T-cell (primary cell): ENCODE results near the gene TSPAN9. TPM values are rescaled to one million over a fixed set of nuclear protein-coding genes. Genes with fewer than 3 reads are reported as not detected.

Experiments used
- ATAC-seq, 4 experiments: fragments of 200-7000 bp in 3 of 4; fragments of 150-1000 bp in 1 of 4; cut with Tn5 transposase; replicated peaks in 1 of 4; 1 replicate in 3 of 4; 2 replicates in 1 of 4; pipeline ENCODE4 v1.10.0; 2021; ENCODE audit warnings: moderate library complexity in 3 of 4, mild to moderate bottlenecking in 2 of 4, moderate number of reproducible peaks in 1 of 4
- CTCF ChIA-PET, 2 donors: fragments of 300-600 bp; sonication (Branson Sonifier 250); formaldehyde crosslinking; loops; one replicate each; lab custom pipeline; 2022; ENCODE audit warnings: antibody characterized with exemption in 2 of 2; lab: Charles Lee
- POLR2A ChIA-PET, 2 donors: fragments of 300-600 bp; sonication (Branson Sonifier 250); formaldehyde crosslinking; loops; one replicate each; lab custom pipeline; 2022; ENCODE audit warnings: antibody characterized with exemption in 2 of 2; lab: Charles Lee
- DNase-seq, 35 experiments: peaks; one replicate each; pipeline versions ENCODE4 v3.0.0 to v3.0.0-alpha.2; 2013 to 2023
- H3K27ac ChIP-seq: one replicate; pipeline ENCODE4 v1.5.1; 2013; ENCODE audit warnings: low read length
- H3K27me3 ChIP-seq, 2 experiments: replicated peaks in 1 of 2; 1 replicate in 1 of 2; 2 replicates in 1 of 2; pipeline versions ENCODE4 v1.6.1 to v1.7.0; 2013; ENCODE audit warnings: low read length in 1 of 2, mixed read lengths in 1 of 2; ENCODE audit not compliant: control insufficient read depth in 2 of 2, insufficient read depth in 2 of 2; ENCODE audit errors: extremely low read depth in 1 of 2
- H3K36me3 ChIP-seq, 2 donors: 1 replicate in 1 of 2; 2 replicates in 1 of 2; pipeline versions ENCODE4 v1.6.1 to v1.7.0; 2013; ENCODE audit warnings: low read length in 1 of 2; ENCODE audit not compliant: control insufficient read depth in 2 of 2, insufficient read depth in 1 of 2; ENCODE audit errors: extremely low read depth in 1 of 2
- H3K4me1 ChIP-seq, 2 experiments: 1 replicate in 1 of 2; 2 replicates in 1 of 2; pipeline versions ENCODE4 v1.6.1 to v1.7.0; 2013; ENCODE audit warnings: low read length in 2 of 2, mixed read lengths in 1 of 2; ENCODE audit not compliant: insufficient read depth in 2 of 2, control insufficient read depth in 1 of 2; ENCODE audit errors: extremely low read depth in 1 of 2
- H3K4me3 ChIP-seq, 2 donors: 1 replicate in 1 of 2; 2 replicates in 1 of 2; pipeline versions ENCODE4 v1.5.1 to v1.7.0; 2013; ENCODE audit warnings: mild to moderate bottlenecking in 2 of 2, low read length in 1 of 2, moderate library complexity in 1 of 2; ENCODE audit not compliant: control insufficient read depth in 1 of 2; ENCODE audit errors: extremely low read depth in 1 of 2
- H3K9me3 ChIP-seq: 2 replicates; pipeline ENCODE4 v1.7.0; 2013
- H3K27ac Mint-ChIP-seq, 2 donors: one replicate each; pipeline ENCODE4 v1.8.0; 2020 to 2021; ENCODE audit warnings: mild to moderate bottlenecking in 2 of 2, mixed read lengths in 2 of 2
- H3K27me3 Mint-ChIP-seq, 2 donors: one replicate each; pipeline ENCODE4 v1.8.0; 2021 to 2022; ENCODE audit warnings: mixed read lengths in 2 of 2
- H3K36me3 Mint-ChIP-seq: one replicate; pipeline ENCODE4 v1.8.0; 2021; ENCODE audit warnings: mixed read lengths
- H3K4me1 Mint-ChIP-seq, 3 donors: one replicate each; pipeline ENCODE4 v1.8.0; 2020 to 2022; ENCODE audit warnings: mixed read lengths in 3 of 3, mild to moderate bottlenecking in 1 of 3
- H3K4me3 Mint-ChIP-seq, 3 donors: one replicate each; pipeline ENCODE4 v1.8.0; 2020 to 2022; ENCODE audit warnings: mild to moderate bottlenecking in 3 of 3, mixed read lengths in 3 of 3, moderate library complexity in 3 of 3
- H3K9me3 Mint-ChIP-seq, 3 donors: one replicate each; pipeline ENCODE4 v1.8.0; 2020 to 2022; ENCODE audit warnings: mixed read lengths in 3 of 3
- WGBS: methylation state at CpG from one replicate; pipeline ENCODE4 v1.1.5; 2013; ENCODE audit warnings: missing lambda C conversion rate; ENCODE audit not compliant: insufficient coverage; 5-methylcytosine and 5-hydroxymethylcytosine counted together
- total RNA-seq, 35 experiments: library from RNA in 6 of 35; stranded (reverse) in 6 of 35; fragments of 120-200 nt in 1 of 35; gene quantifications; one replicate each; pipeline versions ENCODE4 v1.2.1 to v1.2.4 and lab custom pipeline; 2013 to 2026

Gene TSPAN9
- total RNA-seq, 5 donors from 2014 or later (not counting 1 experiment from before 2014, with no cell fraction given): 0.56 to 1.1 (median 0.70) TPM

DNA sequence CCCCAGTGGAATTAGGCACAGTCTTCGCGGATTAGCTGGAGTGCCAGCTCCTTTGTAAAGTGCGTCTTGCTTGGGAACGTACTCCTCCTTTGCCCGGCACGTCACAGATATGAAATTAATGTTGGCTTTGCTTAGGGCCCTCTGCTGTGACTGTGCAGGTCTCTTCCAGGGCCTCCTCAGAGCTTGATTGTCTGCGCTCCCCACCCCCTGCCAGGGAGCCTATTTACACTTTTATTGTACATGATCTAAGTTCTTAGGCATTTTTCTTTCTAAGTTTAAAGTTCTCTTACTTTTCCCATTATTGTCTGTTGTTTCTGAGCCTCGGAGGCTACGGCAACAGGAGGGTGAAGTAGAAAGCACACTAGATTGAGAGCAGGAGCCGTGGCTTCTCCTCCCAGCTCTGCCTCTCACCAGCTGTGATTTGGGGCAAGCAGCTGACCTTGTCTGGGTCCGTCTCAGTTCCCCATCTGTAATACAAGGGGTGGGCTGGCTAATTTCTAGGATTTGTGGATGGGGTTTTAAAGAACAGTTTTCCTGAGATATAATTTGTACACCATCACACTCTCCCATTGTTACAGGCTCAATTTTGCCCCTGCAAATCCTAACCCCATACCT is 81.8 kb downstream of the TSPAN9 start:
- Mint-ChIP-seq H3K27ac (no peak overlapping the region), H3K36me3 (no peaks in the 10 kb centered on the region), H3K27me3 (peaks cover 0 to 2% of the 10 kb centered on the region in 2 donors), H3K4me1 (no peaks in the 10 kb centered on the region), H3K4me3 (no peak overlapping the region), H3K9me3 (no peaks in the 10 kb centered on the region)
- no peaks in the 10 kb centered on the region for H3K4me1 ChIP-seq
- H3K36me3 ChIP-seq: no peaks in the 10 kb centered on the region
- POLR2A ChIA-PET: no interaction called here
- H3K9me3 ChIP-seq: no peaks in the 10 kb centered on the region
- no peak overlapping the region for H3K4me3 ChIP-seq
- H3K27ac ChIP-seq: no peak overlapping the region
- H3K27me3 ChIP-seq: peaks cover 2 to 17% of the 10 kb centered on the region in 2 experiments
- DNase-seq (no peak), ATAC-seq (no peak)
- CTCF ChIA-PET: interaction anchor here in 1 of 2 donors (0.5 to 0.8 kb wide), 2 partner anchors 56 to 141 kb away, joined by 3 read pairs; no protein-coding TSS in a partner anchor
- WGBS: 89% methylated on average over 6 of the region's 11 CpGs

DNA sequence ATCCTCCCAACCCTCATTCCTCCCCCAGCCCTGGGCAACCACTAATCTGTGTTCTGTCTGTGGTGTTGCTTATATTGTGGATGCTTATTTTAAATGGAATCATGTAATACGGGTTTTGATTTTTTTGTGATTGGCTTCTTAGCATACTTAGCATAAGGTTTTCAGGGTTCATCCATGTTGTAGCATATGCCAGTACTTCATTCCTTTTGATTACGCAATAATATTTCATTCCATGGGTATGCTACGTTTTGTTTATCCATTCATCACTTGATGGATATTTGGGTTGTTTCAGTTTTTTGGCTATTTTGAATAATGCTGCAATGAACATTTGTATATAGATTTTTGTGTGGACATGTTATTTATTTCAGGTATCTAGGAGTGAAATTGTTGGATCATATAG is 82.9 kb downstream of the TSPAN9 start:
- no peak overlapping the region for H3K4me3 ChIP-seq
- CTCF ChIA-PET: no interaction called here
- no peak overlapping the region for H3K27ac ChIP-seq
- Mint-ChIP-seq H3K36me3 (no peaks in the 10 kb centered on the region), H3K27me3 (peaks cover 0 to 2% of the 10 kb centered on the region in 2 donors), H3K4me3 (no peak overlapping the region), H3K4me1 (no peaks in the 10 kb centered on the region), H3K27ac (no peak overlapping the region), H3K9me3 (no peaks in the 10 kb centered on the region)
- no peak for DNase-seq
- ATAC-seq: no peak
- peaks cover 2 to 23% of the 10 kb centered on the region in 2 experiments for H3K27me3 ChIP-seq
- H3K36me3 ChIP-seq: no peaks in the 10 kb centered on the region
- POLR2A ChIA-PET: no interaction called here
- no CpG with 5 or more reads among the region's 3 CpGs for WGBS
- no peaks in the 10 kb centered on the region for H3K4me1 ChIP-seq
- no peaks in the 10 kb centered on the region for H3K9me3 ChIP-seq

DNA sequence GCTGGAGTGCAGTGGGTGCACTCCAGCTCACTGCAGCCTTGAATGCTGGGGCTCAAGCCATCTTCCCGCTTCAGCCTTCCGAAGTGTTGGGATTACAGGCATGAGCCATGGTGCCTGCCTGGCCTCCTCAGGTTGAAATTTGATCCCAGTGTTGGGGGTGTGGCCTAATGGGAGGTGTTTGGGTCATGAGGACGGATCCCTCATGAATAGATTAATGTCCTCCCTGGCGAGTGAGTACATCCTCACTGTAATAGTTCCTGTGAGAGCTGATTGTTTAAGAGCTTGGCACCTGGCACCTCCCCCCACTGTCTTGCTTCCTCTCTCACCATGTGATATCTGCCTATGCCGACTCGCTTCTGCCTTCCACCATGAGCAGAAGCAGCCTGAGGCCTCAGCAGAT is 84.7 kb downstream of the TSPAN9 start:
- no peak overlapping the region for H3K27ac Mint-ChIP-seq
- H3K36me3 ChIP-seq: no peaks in the 10 kb centered on the region
- no peak overlapping the region for H3K27ac ChIP-seq
- no peaks in the 10 kb centered on the region for H3K36me3 Mint-ChIP-seq
- no peak for DNase-seq
- ChIA-PET POLR2A (no interaction called here), CTCF (no interaction called here)
- H3K4me1 Mint-ChIP-seq: no peaks in the 10 kb centered on the region
- H3K4me3 ChIP-seq: no peak overlapping the region
- no peak overlapping the region for H3K4me3 Mint-ChIP-seq
- no peaks in the 10 kb centered on the region for H3K9me3 ChIP-seq
- no peak for ATAC-seq
- peaks cover 2 to 19% of the 10 kb centered on the region in 2 experiments for H3K27me3 ChIP-seq
- H3K9me3 Mint-ChIP-seq: no peaks in the 10 kb centered on the region
- no peaks in the 10 kb centered on the region for H3K27me3 Mint-ChIP-seq
- WGBS: 88% methylated on average over 4 of the region's 6 CpGs
- H3K4me1 ChIP-seq: no peaks in the 10 kb centered on the region

DNA sequence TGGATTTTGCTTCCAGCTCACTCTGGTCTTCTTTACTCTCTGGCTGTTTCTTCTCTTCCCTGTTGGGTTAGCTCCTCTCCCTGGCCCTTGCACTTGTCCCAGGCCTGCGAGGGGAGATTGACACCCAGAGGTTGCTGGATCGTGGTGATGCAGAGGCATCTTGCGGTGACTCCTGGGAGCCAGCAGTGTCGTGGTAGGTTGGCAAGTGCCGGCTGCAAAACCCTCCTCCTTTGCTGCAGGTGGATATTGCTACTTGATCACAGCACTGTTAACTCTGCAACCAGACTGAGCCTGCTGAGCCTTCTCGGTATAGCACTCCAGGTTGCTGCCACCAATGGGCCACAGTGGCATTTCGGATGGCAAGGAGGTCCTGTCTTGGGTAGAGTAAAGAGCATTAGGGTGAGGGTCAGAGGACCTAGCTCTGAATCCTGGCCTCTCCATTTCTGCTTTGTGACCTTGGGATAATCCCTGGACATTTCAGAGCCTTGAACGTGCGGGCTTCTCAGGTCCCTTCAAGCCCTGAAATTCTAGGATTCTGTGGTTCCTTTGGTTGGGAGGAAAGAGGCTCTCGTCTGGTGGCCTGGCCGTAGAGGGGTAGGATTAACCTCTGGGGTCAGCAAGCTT is 87.4 kb downstream of the TSPAN9 start:
- 73% methylated on average over 10 of the region's 11 CpGs for WGBS
- peaks cover 4 to 7% of the 10 kb centered on the region in 2 donors for H3K27me3 Mint-ChIP-seq
- no peak overlapping the region for H3K4me3 ChIP-seq
- H3K4me1 ChIP-seq: no peaks in the 10 kb centered on the region
- ATAC-seq: no peak
- DNase-seq: no peak
- no peak overlapping the region for H3K27ac Mint-ChIP-seq
- ChIA-PET POLR2A (no interaction called here), CTCF (interaction anchor here in 1 of 2 donors (0.5 kb wide), 1 partner anchor 141 kb away, joined by 8 read pairs; no protein-coding TSS in a partner anchor)
- H3K27me3 ChIP-seq: peaks cover 2 to 28% of the 10 kb centered on the region in 2 experiments
- H3K27ac ChIP-seq: no peak overlapping the region
- H3K36me3 Mint-ChIP-seq: no peaks in the 10 kb centered on the region
- no peak overlapping the region for H3K4me3 Mint-ChIP-seq
- H3K4me1 Mint-ChIP-seq: peaks cover 0 to 7% (median 1%) of the 10 kb centered on the region in 3 donors
- H3K9me3 Mint-ChIP-seq: no peaks in the 10 kb centered on the region
- no peaks in the 10 kb centered on the region for H3K9me3 ChIP-seq
- no peaks in the 10 kb centered on the region for H3K36me3 ChIP-seq

DNA sequence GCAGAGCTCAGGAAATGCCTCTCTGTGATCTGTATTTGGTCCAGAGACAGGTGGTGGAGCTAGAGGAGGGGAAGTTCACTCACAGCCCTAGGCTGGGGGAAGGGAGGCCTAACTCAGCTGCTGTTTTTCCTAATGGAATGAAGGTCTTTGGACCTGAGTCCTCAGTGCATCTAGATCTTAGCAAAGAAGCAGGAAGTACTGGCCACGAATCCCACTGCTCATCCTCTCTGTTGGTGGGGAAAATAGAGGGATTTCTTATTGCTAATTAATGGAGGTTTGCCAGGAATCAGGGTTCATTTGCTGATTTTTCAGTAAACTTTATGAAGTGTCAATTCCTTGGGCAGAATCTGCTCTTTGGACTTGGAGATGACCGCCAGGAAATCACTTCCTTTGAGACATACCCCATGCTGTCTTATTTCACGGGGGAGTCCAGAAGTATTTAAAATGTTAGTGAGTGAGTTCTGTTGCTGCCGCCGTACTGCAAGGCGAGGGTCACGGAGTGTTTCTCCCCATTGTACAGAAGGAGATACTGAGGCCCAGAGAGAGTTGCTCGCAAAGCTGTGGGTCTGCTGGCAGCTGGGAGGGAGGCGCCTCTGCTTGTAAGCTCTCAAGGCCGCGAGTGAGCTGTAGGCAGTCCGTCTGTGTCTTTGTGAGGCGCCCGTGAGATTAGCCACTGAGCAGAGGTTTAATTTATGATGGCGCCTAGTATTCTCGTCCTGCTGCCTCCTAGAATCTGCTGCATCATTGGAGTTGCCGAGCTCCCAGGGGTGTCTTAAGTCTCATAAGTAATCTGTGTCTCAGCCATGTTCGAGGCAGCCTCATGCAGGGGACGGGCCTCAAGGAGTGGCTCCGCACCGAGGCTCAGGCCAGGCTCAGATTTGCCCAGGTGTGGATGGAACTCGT is 88.2 kb downstream of the TSPAN9 start:
- H3K4me3 ChIP-seq: no peak overlapping the region
- POLR2A ChIA-PET: no interaction called here
- no peak for DNase-seq
- CTCF ChIA-PET: interaction anchor here in 1 of 2 donors (0.5 kb wide), 1 partner anchor 142 kb away, joined by 8 read pairs; no protein-coding TSS in a partner anchor
- Mint-ChIP-seq H3K9me3 (no peaks in the 10 kb centered on the region), H3K4me1 (peaks cover 0 to 8% (median 1%) of the 10 kb centered on the region in 3 donors), H3K27ac (no peak overlapping the region), H3K4me3 (no peak overlapping the region), H3K36me3 (no peaks in the 10 kb centered on the region), H3K27me3 (peaks cover 4 to 8% of the 10 kb centered on the region in 2 donors)
- H3K36me3 ChIP-seq: no peaks in the 10 kb centered on the region
- H3K4me1 ChIP-seq: no peaks in the 10 kb centered on the region
- no peak for ATAC-seq
- no peak overlapping the region for H3K27ac ChIP-seq
- peaks cover 2 to 28% of the 10 kb centered on the region in 2 experiments for H3K27me3 ChIP-seq
- WGBS: 92% methylated on average over 15 of the region's 22 CpGs
- no peaks in the 10 kb centered on the region for H3K9me3 ChIP-seq

DNA sequence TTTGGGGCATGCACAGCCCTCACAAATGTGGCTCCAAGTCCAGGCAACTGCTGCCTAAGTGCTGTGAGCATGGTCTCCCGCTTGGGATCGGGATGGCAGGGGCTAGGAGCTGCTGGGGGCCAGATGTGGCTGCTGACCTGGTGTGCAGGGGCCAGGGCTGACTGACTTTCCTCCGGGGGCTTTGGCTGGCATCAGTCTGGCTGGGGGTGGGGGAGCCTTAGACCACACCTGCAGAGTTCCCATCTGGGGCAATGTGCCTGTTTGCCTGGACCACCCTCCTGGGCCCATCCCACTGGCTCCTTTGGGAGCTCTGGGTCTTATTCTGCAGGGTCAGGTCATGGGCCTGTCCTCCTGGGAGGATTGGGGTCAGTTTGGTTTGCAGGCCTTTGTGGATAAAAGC is 90.5 kb downstream of the TSPAN9 start:
- WGBS: 75% methylated on average over 3 of the region's 3 CpGs
- H3K27ac ChIP-seq: no peak overlapping the region
- ATAC-seq (no peak), DNase-seq (no peak)
- H3K4me1 ChIP-seq: no peaks in the 10 kb centered on the region
- no peak overlapping the region for H3K4me3 ChIP-seq
- ChIA-PET CTCF (interaction anchor here in 1 of 2 donors (0.7 kb wide), 1 partner anchor 33 kb away, joined by 3 read pairs; no protein-coding TSS in a partner anchor), POLR2A (interaction anchor here in 1 of 2 donors (0.5 kb wide), 1 partner anchor 1689 kb away, joined by 4 read pairs; no protein-coding TSS in a partner anchor)
- Mint-ChIP-seq H3K4me3 (no peak overlapping the region), H3K4me1 (peaks cover 0 to 8% (median 1%) of the 10 kb centered on the region in 3 donors), H3K27me3 (peaks cover 4 to 11% of the 10 kb centered on the region in 2 donors), H3K27ac (no peak overlapping the region), H3K9me3 (no peaks in the 10 kb centered on the region), H3K36me3 (no peaks in the 10 kb centered on the region)
- H3K36me3 ChIP-seq: no peaks in the 10 kb centered on the region
- H3K9me3 ChIP-seq: no peaks in the 10 kb centered on the region
- H3K27me3 ChIP-seq: peaks cover 4 to 22% of the 10 kb centered on the region in 2 experiments
